ENCODE data around the gene FASLG.

DNA sequence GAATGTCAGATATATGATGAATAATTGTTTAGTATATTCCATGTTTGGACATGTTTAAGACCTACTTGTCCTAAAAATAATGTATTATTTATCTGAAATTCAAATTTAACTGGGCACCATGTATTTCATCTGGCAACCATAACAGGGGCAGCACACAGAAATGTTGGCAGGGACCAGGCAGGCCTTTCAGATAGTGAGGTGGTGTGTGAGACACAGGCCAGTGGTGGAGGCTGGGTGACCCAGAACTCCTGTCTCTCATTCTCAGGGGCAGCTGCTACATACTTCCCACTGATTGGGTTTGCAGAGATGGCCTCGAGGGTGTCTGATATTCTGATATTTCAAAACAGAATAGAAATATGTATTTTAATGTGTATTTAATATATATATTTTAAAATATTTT, 1.3 kb upstream of the FASLG start:
- TF ChIP-seq, protein P1, sequence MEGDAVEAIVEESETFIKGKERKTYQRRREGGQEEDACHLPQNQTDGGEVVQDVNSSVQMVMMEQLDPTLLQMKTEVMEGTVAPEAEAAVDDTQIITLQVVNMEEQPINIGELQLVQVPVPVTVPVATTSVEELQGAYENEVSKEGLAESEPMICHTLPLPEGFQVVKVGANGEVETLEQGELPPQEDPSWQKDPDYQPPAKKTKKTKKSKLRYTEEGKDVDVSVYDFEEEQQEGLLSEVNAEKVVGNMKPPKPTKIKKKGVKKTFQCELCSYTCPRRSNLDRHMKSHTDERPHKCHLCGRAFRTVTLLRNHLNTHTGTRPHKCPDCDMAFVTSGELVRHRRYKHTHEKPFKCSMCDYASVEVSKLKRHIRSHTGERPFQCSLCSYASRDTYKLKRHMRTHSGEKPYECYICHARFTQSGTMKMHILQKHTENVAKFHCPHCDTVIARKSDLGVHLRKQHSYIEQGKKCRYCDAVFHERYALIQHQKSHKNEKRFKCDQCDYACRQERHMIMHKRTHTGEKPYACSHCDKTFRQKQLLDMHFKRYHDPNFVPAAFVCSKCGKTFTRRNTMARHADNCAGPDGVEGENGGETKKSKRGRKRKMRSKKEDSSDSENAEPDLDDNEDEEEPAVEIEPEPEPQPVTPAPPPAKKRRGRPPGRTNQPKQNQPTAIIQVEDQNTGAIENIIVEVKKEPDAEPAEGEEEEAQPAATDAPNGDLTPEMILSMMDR (conservative IDR thresholded peaks at IDR 0.05): no peak
- TF ChIP-seq ZFX (IDR thresholded peaks at IDR 0.05): no peak
